ENCODE measurements around the gene SCGB1C1. TPM values are rescaled to one million over a fixed set of nuclear protein-coding genes. Genes with fewer than 3 reads are reported as not detected.

Gene SCGB1C1
- total RNA-seq, 4 donors from 2014 or later = not detected

- peak; percentile 56 to 58 for DNase-seq (ENCODE audit: low spot score in 2 of 2)
- WGBS, 2 donors = 0 to 1% methylated on average over 20 to 57 of the region's 57 CpGs
- Histone ChIP-seq H3K9me3 (no peaks in the 10 kb centered on the region), H3K36me3 (peaks cover 7 to 62% (median 26%) of the 10 kb centered on the region in 3 donors), H3K4me1 (peaks cover 14 to 56% (median 28%) of the 10 kb centered on the region in 4 donors), H3K27ac (peak overlapping the region; percentile 98 to 100 (median 99)), H3K27me3 (no peaks in the 10 kb centered on the region), H3K4me3 (peak overlapping the region; percentile 80 to 99 (median 91))
- peak in 1 of 2 donors; percentile 80 for TF ChIP-seq EP300 (IDR thresholded peaks at IDR 0.05)
- TF ChIP-seq CTCF (IDR thresholded peaks at IDR 0.05) = peak in 1 of 5 experiments; percentile 39
- TF ChIP-seq POLR2A (IDR thresholded peaks at IDR 0.05) = peak; percentile 63 to 89
These were observed 15.5 kb downstream of the SCGB1C1 start for GRCh38 chr11:208181-208916.

GRCh38 chr11:208917-209260 lies 16.0 kb downstream of the SCGB1C1 start:
- DNase-seq (ENCODE audit: low spot score in 2 of 2) = no peak
- TF ChIP-seq EP300 (IDR thresholded peaks at IDR 0.05) = no peak
- TF ChIP-seq POLR2A (IDR thresholded peaks at IDR 0.05) = no peak
- TF ChIP-seq CTCF (IDR thresholded peaks at IDR 0.05) = no peak
- peak overlapping the region; percentile 98 to 100 (median 99) for H3K27ac ChIP-seq
- H3K9me3 ChIP-seq = no peaks in the 10 kb centered on the region
- H3K4me1 ChIP-seq = peaks cover 14 to 51% (median 28%) of the 10 kb centered on the region in 4 donors
- WGBS, 2 donors = 1% methylated on average over 26 of the region's 26 CpGs
- no peaks in the 10 kb centered on the region for H3K27me3 ChIP-seq
- peak overlapping the region; percentile 80 to 99 (median 91) for H3K4me3 ChIP-seq
- peaks cover 7 to 62% (median 28%) of the 10 kb centered on the region in 3 donors for H3K36me3 ChIP-seq

- 47 to 52% methylated on average over 19 to 20 of the region's 29 CpGs for WGBS, 2 donors
- H3K27ac ChIP-seq = peak overlapping the region; percentile 98 to 100 (median 99)
- no peaks in the 10 kb centered on the region for H3K9me3 ChIP-seq
- no peak for DNase-seq (ENCODE audit: low spot score in 2 of 2)
- peaks cover 7 to 62% (median 28%) of the 10 kb centered on the region in 3 donors for H3K36me3 ChIP-seq
- H3K27me3 ChIP-seq = no peaks in the 10 kb centered on the region
- peaks cover 14 to 45% (median 28%) of the 10 kb centered on the region in 4 donors for H3K4me1 ChIP-seq
- peak overlapping the region; percentile 80 to 99 (median 91) for H3K4me3 ChIP-seq
- TF ChIP-seq CTCF (IDR thresholded peaks at IDR 0.05) = no peak
- TF ChIP-seq POLR2A (IDR thresholded peaks at IDR 0.05) = no peak
- no peak for TF ChIP-seq EP300 (IDR thresholded peaks at IDR 0.05)
These were observed 16.6 kb downstream of the SCGB1C1 start for GRCh38 chr11:209275-210121.

GRCh38 chr11:210122-210802 lies 17.4 kb downstream of the SCGB1C1 start:
- Histone ChIP-seq H3K27me3 (no peaks in the 10 kb centered on the region), H3K4me1 (peaks cover 14 to 37% (median 24%) of the 10 kb centered on the region in 4 donors), H3K27ac (peak overlapping the region in 2 of 4 donors; percentile 98 to 99), H3K4me3 (peak overlapping the region in 1 of 4 donors; percentile 80), H3K36me3 (peaks cover 7 to 62% (median 28%) of the 10 kb centered on the region in 3 donors), H3K9me3 (no peaks in the 10 kb centered on the region)
- TF ChIP-seq EP300 (IDR thresholded peaks at IDR 0.05) = no peak
- no peak for TF ChIP-seq CTCF (IDR thresholded peaks at IDR 0.05)
- TF ChIP-seq POLR2A (IDR thresholded peaks at IDR 0.05) = no peak
- no peak for DNase-seq (ENCODE audit: low spot score in 2 of 2)
- WGBS, 2 donors = 85 to 86% methylated on average over 6 to 9 of the region's 9 CpGs

All from tibial nerve (tissue), 4 donors.